Left renal pelvis (tissue), 4 donors: ENCODE results near the gene SELENON. TPM values are rescaled to one million over a fixed set of nuclear protein-coding genes. Genes with fewer than 3 reads are reported as not detected.
A peak's percentile ranks its signal among the peaks of the same experiment; 100 is the strongest.

Experiments used
- DNase-seq, 4 donors: peaks; one replicate each; pipeline ENCODE4 v3.0.0-alpha.2; 2013; ENCODE audit warnings: low read depth in 4 of 4, low spot score in 3 of 4
- polyA plus RNA-seq, 4 donors: library from polyadenylated mRNA; unstranded; fragments of 120-200 nt; gene quantifications; one replicate each; pipeline ENCODE4 v1.2.1, GENCODE V29; 2013; ENCODE audit not compliant: insufficient read length in 4 of 4

The SELENON gene
- polyA plus RNA-seq, 4 donors, result 70.5 to 86.0 (median 81.7) TPM

DNA sequence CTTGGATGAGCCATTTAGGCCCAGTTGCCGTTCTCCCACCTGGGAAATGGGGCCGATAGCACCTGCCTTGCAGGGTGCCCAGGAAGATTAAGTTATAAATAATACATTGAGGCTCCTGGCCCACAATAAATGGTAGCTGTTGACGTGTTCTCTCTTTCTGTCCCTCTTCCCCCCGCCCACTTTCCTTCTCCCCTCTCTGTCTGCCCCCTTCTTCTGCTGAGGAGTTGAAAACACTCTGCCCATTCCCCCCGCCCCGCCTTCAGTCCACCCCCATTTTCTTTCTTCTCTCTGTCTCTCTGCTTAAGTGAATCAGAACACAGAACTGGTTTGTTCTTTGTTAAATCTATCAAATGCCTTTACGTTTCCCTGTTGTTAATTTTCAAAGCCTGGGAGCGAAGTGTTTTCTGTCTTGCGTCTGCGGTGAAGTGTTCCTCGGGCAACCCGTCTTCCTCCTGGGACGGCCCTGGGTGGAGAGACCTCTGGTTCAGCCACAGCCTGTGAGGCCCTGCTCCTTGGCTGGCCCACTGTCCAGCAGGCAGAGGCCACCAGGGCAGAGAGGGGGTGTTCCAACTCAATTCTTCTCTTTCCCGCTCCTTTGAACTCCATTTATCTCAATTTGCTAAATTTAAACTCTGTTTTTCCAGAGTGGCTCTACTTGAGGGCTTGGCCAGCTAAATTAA lies 29.3 kb upstream of the SELENON start:
- no peak for DNase-seq

DNA sequence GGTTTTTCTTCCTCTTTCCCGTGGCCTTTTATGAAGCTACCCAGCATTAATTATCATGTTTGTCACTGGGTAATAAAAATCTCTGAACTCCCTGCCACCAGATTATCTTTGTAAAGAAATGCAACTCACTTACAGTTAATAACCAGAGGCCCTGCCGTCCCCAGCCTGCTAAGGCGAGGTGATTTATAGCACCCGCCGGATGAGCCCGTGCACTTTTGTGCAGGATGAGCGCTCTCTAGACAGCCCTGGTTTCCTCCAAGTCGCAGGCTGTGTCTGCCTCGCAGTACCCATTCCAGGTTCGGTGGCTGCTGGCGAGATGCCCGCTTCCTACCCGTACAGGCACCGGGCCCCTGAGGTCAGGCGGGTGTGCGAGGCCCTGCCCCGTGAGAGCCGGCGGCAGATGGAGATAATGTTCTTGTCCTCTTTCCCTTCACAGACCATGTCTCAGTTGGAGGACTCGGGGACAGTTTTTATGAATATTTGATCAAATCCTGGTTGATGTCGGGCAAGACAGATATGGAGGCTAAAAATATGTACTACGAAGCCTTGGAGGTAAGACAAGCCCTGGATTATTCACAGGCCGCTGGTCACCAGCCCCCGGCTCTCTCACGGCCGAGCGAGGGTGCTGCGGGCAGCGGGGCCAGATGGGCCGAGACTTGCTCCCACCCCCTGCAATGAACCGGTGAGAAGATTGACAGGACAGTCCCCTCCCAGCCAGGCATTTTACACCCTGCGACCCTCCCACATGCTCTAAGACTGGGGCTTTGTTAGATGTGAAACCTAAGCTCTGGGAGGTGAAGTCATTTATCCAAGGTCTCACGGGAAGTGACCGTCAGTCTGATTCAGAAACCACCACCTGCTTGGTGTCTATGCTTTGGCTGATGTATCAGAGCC lies 28.5 kb upstream of the SELENON start:
- DNase-seq, result peak; percentile 67 to 82 (median 79)

DNA sequence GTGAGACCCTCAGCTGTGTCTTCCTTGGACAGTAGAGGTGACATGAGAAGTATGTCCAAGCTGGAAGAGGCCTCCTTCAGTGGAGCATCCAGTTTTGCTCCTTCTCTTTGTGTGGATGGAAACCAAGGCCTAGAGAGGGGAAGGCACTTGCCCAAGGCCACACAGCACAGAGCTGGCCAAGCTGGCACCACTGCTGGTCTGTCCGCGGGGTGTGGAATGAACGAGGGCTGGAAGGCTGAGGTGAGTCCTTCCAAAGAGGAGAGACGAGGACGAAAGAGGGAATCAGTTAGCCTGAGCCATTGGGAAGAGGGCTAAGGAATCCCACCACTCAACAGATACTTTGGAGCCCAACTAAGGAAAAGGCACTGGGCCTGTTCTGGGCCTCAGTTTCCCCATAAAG lies 27.8 kb upstream of the SELENON start:
- DNase-seq, result no peak

DNA sequence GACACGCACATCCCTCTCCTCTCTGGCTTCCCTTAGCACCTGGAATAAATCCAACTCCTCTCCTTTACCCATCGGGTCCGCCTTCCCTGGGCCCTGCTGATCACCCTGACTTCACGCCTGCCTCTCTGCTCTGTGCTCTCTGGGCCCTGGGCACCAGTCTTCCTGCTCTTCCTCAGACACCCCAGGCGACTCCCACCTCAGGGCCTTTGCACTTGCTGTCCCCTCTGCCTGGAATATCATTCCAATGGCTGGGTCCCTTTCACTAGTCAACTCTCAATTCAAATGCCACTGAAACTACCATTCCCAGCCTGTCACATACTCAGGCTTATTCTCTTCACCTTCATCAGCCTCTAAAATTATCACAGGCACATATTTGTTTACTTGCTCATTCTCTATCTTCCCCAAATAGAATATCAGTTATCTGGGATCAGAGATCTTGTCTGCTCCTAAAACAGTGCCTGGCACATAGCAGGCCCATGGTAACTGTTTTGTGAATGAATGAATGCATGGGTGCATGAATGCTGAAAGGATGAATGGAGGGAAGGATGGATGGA lies 27.2 kb upstream of the SELENON start:
- no peak for DNase-seq

DNA sequence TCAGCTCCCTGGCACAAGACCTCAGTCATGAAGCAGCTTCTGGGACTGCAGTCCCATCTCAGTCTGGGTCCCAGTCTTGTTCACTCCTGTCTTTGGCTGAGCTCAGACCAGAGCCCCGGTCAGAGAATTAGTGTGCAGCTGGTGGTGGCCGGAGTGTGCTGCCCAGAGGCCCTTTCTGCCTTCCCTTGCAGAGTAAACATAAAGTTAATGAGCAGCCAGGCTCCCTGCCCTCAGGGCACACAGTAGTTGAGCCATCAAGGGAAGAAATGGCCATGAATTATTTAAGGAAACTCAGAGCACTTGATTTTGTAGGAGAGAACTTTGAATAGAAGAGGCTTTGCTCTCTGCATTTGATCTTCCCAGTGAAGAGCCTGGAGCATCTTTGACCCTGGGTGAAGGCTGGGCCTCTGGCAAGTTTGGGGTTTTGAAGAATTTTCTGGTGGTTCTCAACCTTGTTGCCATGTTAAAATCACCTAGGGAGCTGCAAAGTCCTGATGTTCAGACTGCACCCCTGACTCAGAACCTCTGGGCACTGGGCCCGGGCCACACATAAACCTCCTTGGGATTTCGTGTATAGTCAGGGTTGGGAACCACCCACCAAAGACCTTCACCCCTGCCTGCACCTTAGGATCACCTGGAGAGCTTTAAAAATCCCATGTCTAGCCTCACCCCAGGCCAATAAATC lies 26.4 kb upstream of the SELENON start:
- peak in 2 of 4 donors; percentile 62 to 73 for DNase-seq

DNA sequence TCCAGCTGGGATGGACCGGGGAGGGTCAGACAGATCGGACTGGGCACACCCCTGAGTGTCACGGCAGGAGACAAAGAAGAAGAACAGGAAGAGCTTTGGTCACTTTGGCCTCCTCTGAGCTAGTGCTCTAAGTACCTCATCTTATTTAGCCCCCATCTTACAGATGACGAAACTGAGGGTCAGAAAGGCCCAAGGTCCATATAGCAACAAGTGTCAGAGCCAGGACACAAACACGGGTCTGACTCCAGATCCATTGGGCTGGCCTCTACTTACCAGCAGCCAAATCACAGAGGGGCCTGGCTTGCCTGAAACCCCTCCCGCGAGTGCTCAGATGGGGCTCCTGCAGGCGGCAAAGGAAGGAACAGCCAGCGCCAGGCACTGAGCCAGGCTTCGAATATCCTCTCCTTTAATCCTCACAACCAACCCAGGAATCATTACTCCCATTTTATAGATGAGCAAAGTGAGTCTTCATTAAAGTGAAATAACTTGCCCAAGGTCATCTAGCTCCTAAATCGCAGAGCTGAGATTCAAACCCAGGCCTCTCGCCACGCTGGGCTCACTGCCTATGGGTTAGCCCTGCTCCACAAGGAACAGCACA lies 25.7 kb upstream of the SELENON start:
- no peak for DNase-seq

DNA sequence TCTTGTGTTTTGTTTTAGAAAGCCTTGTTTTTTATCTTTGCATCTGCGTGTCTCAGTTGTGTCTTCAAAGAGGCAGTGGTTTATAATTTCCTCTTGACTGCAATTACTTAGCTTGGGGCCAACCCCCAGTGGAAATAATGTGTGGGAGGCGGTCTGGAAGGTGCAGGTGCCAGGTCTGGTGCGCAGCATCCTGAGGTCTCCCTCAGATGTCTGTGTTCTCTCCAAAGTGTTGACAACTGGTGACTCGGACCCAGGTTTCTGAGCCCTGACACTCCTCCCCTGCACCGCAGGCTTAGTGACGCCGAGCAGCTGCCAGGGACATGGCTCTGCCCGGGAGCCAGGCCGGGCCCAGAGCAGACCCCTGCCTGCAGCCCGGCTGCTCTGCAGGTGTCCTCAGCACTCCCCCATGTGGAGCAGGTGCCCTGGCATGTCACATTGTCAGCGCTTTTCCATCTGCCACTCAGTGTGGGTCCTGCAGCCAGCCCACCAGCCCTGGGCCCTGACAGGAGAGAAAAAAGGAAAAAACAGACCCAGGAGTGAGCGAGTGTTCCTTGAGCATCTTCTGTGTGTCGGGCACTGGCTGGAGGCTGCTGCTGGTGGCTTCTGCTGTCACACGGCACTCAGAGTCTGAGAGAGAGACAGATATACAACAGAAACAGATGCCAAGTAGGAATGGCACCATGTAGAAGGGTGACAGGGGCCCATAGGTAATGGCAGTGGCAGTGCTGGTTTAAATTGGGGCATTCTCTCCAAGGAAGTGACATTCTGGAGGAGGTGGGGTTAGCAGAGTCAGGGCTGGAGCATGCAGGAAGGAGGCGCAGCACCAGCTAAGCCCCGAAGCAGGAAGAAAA lies 24.8 kb upstream of the SELENON start:
- DNase-seq, result no peak

DNA sequence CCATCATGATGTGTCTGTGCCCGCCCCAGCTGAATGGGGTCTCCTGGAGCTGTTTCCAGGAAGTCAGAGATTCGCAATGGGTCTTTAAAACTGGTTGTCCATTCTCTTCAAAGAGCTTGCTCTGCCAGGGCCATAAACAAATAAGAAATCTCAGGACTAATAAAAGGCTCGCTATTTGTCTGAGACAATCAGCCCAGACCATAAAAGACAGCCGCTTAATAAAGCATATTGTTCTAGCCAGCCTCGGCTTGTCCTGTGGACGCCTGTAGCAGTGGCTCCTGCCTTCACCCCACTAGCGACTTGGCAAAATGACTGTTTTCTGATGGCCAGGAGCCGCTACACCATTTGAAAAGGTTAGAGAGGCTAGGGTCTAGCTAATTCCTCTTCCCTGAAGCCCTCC lies 20.6 kb upstream of the SELENON start:
- DNase-seq, result no peak

DNA sequence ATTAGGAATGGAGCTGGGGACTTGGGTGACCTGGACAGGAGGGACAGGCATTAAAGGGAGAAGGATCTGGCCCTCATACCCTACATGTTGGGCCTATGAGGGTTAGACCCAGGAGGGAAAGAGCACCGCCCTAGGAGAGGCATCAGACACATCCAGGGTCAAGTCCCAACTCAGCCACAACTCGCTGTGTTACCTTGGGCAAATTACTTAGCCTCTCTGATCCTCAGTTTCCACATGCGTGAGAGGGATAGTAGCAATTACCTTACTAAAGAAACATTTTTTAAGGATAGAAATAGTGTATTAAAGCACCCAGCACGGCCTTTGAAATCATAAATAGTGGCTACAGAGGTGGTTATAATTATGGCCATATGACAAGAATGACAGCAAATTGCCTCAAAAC lies 20.1 kb upstream of the SELENON start:
- no peak for DNase-seq

DNA sequence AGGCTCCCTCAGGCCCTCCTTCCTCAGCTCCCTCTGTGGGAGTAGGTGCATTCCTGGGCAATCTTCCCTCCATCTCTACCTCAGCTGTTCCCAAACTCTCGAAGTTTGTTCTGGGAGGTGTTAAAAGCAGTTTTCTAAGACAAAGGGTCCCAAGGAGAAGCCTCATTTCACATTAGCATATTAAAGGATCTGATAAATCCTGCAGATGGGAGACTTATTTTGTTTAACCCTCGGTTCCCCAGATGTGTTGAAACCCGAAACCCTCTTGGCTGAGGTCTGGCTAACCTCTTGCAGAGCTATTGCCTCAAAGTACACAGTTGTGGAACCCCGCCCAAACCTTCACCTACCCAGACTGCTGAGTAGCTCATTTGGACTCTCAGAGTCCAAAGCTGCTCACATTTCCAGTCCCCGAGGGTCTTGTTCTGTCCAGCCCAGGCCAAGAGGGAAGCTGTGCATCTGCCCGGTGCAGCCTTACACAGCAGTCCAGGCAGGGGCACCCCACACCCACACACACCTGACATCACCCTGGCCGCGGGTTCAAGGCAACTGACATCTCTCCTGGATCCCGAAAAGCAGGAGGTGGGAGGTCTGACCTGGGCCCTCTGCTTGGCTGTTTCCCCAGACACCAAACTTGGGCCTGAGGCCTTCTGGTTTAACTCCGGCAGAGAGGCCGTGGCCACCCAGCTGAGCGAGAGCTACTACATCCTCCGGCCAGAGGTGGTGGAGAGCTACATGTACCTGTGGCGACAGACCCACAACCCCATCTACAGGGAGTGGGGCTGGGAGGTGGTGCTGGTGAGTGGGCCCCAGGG lies 19.5 kb upstream of the SELENON start:
- DNase-seq, result no peak

DNA sequence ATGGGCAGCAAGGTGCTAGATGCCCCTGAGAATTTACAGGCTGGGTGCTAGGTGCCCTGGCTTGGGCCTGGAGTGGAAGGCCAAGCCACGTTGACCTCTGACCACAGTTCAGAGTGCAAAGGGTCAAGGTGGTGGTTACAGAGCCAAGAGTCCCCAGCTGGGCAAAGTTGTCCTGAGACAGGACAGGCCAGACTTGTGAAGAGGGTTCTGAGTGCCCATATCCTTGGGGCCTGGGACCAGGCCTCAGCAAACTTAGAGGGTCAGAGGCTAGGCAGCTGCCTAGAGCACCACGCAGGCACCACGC lies 18.9 kb upstream of the SELENON start:
- no peak for DNase-seq

DNA sequence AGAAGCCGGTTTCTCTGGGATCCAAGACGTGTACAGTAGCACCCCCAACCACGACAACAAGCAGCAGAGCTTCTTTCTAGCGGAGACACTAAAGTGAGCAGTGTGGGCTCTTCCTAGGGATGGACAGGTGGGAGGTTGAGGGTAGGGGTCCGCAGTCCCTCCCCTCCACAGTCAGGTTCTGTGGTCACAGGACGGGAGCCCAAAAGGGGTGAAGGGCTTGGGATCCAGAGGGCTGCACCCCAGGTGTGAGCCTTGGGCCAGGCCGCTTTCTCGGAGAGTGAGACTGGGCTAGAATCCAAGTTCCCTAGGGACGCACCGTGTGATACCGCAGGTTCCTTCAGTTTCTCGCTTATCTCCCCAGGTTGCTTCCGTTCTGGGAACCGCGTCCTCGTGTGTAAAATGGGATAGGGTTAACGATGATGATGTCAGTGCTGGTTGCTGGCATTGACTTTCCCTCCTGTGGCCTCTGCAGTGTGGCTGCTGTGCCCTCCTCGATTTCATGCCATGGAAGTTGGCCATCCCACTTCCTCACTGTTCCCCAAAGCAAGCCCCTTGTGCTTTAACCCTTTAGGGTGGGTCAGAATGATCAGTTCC lies 17.3 kb upstream of the SELENON start:
- DNase-seq, result no peak

DNA sequence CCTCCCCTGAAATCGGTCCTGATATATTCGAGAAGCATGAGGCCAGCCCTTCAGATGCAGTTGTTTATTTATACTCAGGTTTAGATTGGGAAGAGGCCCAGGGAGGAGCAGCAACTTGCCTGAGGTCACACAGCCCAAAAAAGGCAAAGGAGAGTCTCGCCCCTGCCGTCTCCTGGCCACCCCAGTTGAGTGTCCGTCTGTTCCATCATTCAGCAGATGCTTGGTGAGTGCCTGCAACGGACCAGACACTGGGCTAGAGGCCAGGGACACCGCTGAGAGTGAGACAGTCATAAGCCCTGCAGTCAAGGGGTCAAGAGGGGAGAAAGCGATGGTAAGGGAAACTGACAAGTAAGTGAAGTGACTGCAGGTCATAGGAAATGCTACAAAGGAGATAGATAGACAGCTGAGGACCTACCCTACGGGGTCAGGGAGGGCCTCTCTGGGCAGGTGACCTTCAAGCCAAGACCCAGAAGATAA lies 15.4 kb upstream of the SELENON start:
- no peak for DNase-seq

DNA sequence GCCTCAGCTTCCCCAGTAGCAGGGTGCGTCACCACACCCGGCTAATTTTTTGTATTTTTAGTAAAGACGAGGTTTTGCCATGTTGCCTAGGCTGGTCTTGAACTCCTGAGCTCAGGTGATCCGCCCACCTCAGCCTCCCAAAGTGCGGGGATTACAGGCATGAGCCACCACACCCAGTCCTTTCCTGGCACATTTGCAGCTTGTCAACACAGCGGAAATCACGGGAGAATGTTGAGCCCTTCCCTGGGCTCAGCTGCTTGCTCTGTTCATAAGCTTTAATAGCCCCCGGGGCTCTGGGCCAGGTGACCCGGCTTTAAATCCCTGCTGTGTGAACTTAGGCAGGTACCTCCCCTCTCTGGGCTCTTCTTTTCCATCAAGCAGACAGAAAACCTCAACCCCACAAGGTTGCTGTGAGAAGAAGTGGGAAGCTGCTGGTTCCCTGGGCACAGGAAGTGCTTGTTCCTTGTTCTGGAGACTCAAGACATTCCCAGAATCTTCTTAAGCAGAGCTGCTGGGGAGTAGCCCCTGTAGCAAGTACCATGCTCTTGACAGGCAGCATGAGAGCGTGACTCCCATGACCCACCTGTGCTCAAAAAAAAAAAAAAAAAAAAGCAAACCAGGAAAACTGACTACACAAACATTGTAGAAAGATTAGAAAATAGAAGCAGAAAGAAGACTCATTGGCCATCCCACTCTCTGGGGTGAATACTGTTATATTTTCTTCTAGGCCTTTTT lies 14.5 kb upstream of the SELENON start:
- no peak for DNase-seq

DNA sequence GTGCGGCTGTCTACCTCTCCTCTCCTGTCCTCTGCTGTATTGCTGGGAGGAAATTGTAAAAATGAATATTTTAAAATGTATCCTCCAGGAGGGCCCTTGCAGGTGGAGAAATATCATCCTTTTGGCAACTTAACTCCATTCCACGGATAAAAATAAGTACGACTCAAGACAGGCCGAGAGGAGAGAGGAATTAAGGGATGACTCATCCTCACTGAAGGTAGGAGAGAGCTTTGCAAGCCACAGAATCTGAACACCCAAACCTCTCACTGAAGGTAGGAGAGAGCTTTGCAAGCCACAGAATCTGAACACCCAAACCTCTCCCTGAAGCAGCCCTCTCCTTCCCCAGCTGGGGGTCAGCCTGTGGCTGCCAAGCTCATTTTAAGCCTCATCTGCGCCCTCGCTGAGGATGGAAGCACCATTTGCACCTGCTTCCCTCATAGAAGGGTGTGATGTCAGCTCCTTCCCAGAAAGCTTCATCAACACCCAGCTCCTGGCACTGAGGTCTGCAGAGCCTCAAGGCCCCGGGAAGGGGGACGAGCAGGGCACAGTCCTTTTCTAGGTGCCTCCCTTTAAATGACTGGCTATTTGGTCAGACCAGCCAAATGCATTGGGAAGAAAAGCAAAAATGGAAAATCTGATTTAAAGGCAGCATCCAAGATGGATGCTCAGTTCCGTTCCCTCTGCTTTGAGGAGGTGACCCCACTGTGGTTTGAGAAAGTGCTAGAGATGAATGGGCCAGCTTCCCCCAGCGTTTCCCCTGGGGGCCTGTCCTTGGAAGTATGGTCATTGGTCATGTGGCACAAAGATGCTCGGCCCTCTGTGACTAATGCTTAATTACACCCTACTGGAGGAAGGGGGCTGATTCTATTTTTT lies 12.9 kb upstream of the SELENON start:
- no peak for DNase-seq

DNA sequence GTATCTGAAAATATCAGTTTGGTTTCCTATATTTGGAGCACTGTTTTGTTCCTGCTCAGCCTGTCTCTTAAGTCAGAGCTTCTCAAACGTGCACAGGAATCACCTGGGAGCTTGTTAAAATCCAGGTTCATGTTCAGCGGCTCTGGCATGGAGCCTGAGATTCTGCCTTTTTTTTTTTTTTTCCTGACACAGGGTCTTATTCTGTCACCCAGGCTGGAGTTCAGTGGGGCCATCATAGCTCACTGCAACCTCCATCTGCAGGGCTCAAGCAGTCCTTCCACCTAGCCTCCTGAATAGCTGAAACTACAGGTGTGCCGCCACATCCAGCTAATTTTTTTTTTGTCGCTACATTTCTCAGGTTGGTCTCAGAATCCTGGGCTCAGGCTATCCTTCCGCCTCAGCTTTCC lies 12.2 kb upstream of the SELENON start:
- DNase-seq, result no peak

DNA sequence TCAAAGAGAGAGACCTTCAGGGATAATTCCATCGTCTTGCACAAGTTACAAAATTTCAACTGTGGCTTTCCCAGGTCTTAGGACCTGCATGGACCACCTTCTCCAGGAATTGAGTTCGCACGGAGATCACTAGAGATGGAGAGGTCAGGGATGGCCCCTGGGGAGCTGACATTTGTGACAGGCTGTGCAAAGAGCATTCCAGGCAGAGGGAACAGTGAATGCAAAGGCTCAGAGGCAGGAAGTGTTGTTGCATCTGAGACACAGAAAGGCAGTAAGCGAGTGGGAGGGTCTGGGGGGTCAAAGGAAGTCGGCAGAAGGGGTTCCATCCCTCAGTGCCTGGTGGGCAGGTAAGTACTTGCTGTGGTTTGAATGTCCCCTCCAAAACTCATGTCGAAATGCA lies 9.5 kb upstream of the SELENON start:
- no peak for DNase-seq
